Subcutaneous abdominal adipose tissue (tissue), 5 donors: ENCODE data around the gene KISS1R.

ENCODE experiments used
- H3K27ac ChIP-seq: one replicate; pipeline ENCODE4 v1.7.0; 2013; ENCODE audit warnings: low read depth, mild to moderate bottlenecking, inconsistent platforms, low read length, moderate library complexity
- H3K27me3 ChIP-seq, 5 donors: one replicate each; pipeline ENCODE4 v1.7.0; 2013; ENCODE audit warnings: low read length in 5 of 5, inconsistent platforms in 1 of 5; ENCODE audit not compliant: control insufficient read depth in 5 of 5, insufficient read depth in 4 of 5
- H3K36me3 ChIP-seq, 5 donors: one replicate each; pipeline ENCODE4 v1.7.0; 2013; ENCODE audit warnings: low read length in 5 of 5; ENCODE audit not compliant: control insufficient read depth in 5 of 5, insufficient read depth in 5 of 5
- H3K4me1 ChIP-seq, 5 donors: one replicate each; pipeline ENCODE4 v1.7.0; 2013; ENCODE audit warnings: low read length in 5 of 5, mild to moderate bottlenecking in 3 of 5, moderate library complexity in 1 of 5; ENCODE audit not compliant: control insufficient read depth in 5 of 5, insufficient read depth in 5 of 5
- H3K4me3 ChIP-seq, 5 donors: one replicate each; pipeline ENCODE4 v1.7.0; 2013; ENCODE audit warnings: low read length in 5 of 5, low read depth in 1 of 5
- H3K9ac ChIP-seq, 5 donors: one replicate each; pipeline ENCODE4 v1.7.0; 2013; ENCODE audit warnings: low read length in 5 of 5, mild to moderate bottlenecking in 4 of 5, moderate library complexity in 3 of 5
- H3K9me3 ChIP-seq, 5 donors: one replicate each; pipeline ENCODE4 v1.7.0; 2013; ENCODE audit warnings: low read length in 5 of 5; ENCODE audit not compliant: control insufficient read depth in 5 of 5
- donor health status: healthy.
- donor health status: healthy.
- donor health status: healthy.
- donor health status: healthy.
- donor health status: healthy.

The KISS1R gene

DNA sequence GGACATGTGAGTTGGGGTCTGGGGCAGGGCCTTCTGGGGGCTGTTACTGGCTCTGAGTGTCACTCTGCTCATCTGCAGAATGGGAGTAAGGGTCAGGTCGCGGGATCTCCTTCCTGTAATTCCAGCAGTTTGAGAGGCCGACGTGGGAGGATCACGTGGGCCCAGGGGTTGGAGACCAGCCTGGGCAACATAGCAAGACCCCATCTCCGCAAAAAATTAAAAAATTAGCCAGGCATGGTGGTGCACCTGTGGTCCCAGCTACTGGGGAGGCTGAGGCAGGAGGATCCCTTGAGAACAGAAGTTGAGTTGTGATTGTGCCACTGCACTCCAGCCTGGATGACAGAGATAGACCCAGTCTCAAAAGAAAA is 12.7 kb downstream of the KISS1R start:
- Histone ChIP-seq H3K27ac (no peak overlapping the region), H3K9me3 (no peaks in the 10 kb centered on the region), H3K27me3 (no peaks in the 10 kb centered on the region), H3K9ac (no peak overlapping the region), H3K4me1 (peaks cover 0 to 55% (median 54%) of the 10 kb centered on the region in 5 donors), H3K4me3 (no peak overlapping the region), H3K36me3 (peaks cover 0 to 17% (median 7%) of the 10 kb centered on the region in 5 donors)

DNA sequence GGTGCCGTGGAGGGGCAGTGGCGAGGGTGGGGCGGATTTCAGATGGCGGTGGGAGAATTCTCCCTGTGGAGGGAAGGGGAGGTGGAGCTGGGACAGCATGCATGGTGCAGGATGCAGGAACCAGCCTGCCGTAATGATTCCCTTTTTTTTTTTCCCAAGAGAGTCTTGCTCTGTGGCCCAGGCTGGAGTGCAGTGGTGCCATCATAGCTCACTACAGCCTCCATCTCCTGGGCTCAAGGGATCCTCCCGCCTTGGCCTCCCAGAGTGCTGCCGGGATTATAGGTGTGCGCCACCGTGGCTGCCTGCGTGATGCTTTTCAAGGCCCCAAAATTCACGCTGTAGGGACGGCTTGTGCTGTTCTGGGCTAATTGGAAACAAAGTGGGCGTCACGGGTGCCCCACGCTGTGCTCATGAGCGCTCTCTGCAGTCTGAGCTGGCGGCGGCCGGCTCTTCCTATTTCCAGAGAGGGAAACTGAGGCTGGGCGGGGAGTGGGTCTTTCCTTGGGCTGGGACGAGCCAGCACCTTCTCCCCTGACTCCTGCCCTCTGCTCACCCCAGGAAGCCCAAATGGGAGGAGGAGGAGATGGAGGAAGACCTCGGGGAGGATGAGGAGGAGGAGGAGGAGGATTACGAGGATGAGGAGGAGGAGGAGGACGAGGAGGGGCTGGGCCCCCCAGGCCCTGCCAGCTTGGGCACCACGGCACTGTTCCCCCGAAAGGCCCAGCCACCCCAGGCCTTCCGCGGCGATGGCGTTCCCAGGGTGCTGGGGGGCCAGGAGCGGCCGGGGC is 14.9 kb downstream of the KISS1R start:
- Histone ChIP-seq H3K4me3 (no peak overlapping the region), H3K27me3 (no peaks in the 10 kb centered on the region), H3K9me3 (no peaks in the 10 kb centered on the region), H3K36me3 (peaks cover 0 to 17% (median 7%) of the 10 kb centered on the region in 5 donors), H3K27ac (no peak overlapping the region), H3K9ac (peak overlapping the region in 1 of 5 donors; percentile 37), H3K4me1 (peaks cover 2 to 61% (median 55%) of the 10 kb centered on the region in 5 donors)

DNA sequence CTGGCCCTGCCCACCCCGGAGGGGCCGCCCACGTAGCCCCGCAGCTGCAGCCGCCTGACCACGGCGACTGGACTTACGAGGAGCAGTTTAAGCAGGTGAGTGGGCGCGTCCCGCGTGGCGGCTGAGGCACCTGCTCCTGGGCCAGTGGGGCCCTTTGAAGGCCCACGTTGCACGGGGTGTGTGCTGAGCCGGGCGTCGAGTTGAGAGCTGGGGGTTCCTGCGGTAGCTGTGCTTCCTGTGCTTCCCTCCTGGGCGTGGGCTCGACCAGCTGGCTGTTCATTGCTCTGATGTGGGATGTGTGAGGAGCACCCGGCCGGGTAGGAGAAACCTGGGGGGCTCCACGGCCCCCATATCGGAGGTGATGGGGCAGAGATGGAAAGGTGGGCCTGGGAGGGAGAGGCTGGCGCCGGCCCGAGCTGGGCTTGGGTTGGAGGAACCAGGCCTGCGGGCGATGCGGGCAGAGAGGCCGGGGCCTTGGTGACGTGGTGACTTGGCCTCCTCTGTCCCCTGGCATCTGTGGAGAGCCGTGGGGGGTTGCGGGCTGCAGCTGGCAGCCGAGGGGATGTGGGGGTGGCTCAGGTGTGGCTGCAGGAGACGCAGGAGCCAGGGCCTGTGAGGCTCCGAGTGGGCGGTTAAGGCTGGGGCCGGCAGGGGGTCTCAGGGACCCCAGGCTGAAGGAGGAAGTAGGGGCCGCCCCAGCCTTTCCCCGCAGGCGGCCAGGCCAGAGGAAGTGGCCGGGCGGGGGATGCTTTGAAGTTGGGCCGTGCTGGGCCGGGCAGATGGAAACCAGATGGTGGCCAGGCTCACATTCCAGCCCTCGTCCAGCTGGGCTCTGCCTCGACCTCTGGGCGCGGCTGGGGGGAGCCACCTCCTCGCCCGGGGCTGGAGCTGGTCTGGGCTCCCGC is 15.8 kb downstream of the KISS1R start:
- Histone ChIP-seq H3K9me3 (no peaks in the 10 kb centered on the region), H3K9ac (peak overlapping the region in 2 of 5 donors; percentile 30 to 52), H3K4me1 (peaks cover 2 to 55% (median 50%) of the 10 kb centered on the region in 5 donors), H3K27me3 (no peaks in the 10 kb centered on the region), H3K36me3 (peaks cover 0 to 22% (median 10%) of the 10 kb centered on the region in 5 donors), H3K27ac (no peak overlapping the region), H3K4me3 (peak overlapping the region in 2 of 5 donors; percentile 13 to 44)

DNA sequence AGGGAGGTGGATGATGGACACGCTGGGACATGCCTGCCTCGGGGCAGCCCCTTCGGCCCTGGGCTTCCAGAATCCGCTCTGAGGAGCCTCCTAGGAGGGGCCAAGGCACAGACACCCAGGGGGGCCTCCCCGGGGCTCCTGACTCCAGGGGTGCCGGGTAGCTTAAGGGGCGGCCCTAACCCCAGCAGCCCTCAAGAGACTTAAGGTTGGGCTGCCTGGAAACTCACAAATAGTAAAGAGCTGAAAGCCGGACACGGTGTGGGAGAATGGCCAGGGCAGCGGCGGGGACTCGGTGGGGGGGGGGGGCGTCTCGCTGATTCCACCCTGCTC is 16.4 kb downstream of the KISS1R start:
- H3K9ac ChIP-seq: no peak overlapping the region
- no peak overlapping the region for H3K27ac ChIP-seq
- peaks cover 2 to 54% (median 44%) of the 10 kb centered on the region in 5 donors for H3K4me1 ChIP-seq
- H3K9me3 ChIP-seq: no peaks in the 10 kb centered on the region
- H3K36me3 ChIP-seq: peaks cover 0 to 22% (median 10%) of the 10 kb centered on the region in 5 donors
- H3K27me3 ChIP-seq: no peaks in the 10 kb centered on the region
- peak overlapping the region in 2 of 5 donors; percentile 13 to 44 for H3K4me3 ChIP-seq

DNA sequence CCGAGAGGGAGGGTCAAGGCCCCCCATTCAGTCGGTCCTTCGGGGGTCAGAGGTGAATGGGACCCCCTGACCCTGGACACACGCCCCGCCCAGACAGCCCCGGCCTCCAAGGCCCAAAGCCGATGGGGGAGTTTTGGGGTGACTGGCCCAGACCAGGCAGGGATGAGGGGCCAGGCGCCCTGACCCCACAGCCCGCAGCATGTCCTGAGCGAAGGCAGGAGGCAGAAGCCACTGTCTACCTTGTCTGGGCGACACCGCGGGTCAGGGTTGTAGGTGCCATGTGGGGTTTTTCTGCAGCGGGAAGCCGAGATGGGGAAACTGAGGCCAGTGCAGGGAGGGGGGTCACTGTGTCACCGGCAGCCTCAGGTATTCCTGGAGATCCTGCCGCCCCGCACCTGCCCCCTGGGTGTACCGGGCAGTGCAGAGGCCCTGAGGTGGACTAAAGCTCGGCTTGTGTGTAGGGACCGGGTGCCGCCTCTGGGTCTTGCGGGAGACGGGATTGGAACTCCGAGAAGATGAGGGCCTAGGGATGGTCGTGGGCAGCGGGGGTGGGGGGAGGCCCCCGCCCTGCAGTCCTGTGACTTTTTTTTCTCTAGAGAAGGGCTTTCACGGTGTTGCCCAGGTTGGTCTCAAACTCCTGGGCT is 17.2 kb downstream of the KISS1R start:
- Histone ChIP-seq H3K36me3 (peaks cover 0 to 20% (median 8%) of the 10 kb centered on the region in 5 donors), H3K9ac (peak overlapping the region in 1 of 5 donors; percentile 13), H3K27me3 (no peaks in the 10 kb centered on the region), H3K27ac (peak overlapping the region; percentile 16), H3K9me3 (no peaks in the 10 kb centered on the region), H3K4me1 (peaks cover 2 to 53% (median 39%) of the 10 kb centered on the region in 5 donors), H3K4me3 (no peak overlapping the region)

DNA sequence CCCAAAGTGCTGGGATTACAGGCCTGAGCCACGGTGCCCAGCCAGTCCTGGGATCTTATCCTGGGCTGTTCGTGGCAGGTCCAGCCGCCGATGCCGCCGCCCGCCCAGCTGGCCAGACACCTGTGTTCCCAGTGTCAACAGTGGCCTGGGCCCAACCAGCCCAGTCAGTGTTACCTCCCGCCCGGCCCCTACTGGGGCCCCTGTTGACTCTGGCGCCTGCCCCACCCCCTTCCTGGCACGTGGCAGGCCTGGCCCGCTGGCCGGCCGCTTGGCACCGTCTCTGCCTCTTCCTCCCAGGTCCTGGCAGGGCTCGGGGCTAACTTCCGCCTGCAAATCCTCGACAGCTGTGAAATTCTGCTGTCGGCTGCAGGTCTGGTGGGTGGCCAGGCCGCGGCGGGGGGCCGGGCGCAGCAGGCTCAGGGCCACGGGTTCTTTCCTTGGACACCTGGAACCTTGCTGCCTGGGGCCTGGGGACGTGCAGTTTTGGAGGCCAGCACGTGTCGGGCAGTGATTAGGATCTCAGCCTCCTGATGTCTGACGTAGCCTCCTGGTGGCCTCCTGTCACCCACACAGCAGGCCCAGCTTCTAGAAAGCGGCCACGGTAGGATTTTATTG is 17.8 kb downstream of the KISS1R start:
- Histone ChIP-seq H3K9me3 (no peaks in the 10 kb centered on the region), H3K27ac (peak overlapping the region; percentile 16), H3K27me3 (no peaks in the 10 kb centered on the region), H3K4me3 (peak overlapping the region in 1 of 5 donors; percentile 22), H3K36me3 (peaks cover 0 to 19% (median 6%) of the 10 kb centered on the region in 5 donors), H3K4me1 (peaks cover 2 to 59% (median 41%) of the 10 kb centered on the region in 5 donors), H3K9ac (peak overlapping the region in 2 of 5 donors; percentile 13 to 21)

DNA sequence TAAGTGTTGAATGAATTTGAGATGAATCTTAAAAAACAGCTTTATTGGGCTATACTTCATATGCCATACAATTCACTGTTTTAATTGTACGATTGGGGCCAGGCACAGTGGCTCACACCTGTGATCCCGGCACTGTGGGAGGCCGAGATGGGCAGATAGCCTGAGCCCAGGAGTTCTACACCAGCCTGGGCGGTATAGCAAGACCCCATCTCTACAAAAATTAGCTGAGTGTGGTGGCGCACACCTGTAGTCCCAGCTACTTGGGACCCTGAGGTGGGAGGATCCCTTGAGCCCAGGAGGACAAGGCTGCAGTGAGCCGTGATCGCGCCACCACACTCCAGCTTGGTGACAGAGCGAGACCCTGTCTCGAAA is 19.0 kb downstream of the KISS1R start:
- H3K4me1 ChIP-seq: peaks cover 4 to 70% (median 50%) of the 10 kb centered on the region in 5 donors
- no peak overlapping the region for H3K27ac ChIP-seq
- H3K36me3 ChIP-seq: peaks cover 0 to 11% (median 3%) of the 10 kb centered on the region in 5 donors
- no peaks in the 10 kb centered on the region for H3K9me3 ChIP-seq
- H3K27me3 ChIP-seq: no peaks in the 10 kb centered on the region
- H3K9ac ChIP-seq: no peak overlapping the region
- H3K4me3 ChIP-seq: no peak overlapping the region

DNA sequence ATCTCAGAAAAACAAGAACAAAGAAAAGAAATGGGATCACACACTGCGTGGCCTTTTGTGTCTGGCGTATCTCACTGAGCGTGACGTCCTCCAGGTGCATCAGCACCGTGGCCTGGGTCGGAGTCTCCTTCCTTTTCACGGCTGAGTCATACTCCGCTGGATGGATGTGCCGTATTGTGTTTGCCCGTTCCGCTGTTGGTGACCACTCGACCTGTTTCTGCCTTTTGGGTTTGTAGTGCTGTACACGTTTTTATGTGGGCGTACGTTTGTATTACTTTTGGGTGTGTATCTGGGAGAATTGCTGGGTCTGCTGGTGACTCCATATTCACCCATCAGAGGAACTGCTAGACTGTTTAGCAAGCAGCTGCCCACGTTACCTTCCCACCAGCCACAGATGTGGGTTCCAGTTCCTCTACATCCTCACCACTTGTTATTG is 20.1 kb downstream of the KISS1R start:
- Histone ChIP-seq H3K4me1 (peaks cover 4 to 76% (median 52%) of the 10 kb centered on the region in 5 donors), H3K27me3 (no peaks in the 10 kb centered on the region), H3K9ac (no peak overlapping the region), H3K36me3 (peaks cover 0 to 9% (median 3%) of the 10 kb centered on the region in 5 donors), H3K27ac (no peak overlapping the region), H3K4me3 (no peak overlapping the region), H3K9me3 (no peaks in the 10 kb centered on the region)

DNA sequence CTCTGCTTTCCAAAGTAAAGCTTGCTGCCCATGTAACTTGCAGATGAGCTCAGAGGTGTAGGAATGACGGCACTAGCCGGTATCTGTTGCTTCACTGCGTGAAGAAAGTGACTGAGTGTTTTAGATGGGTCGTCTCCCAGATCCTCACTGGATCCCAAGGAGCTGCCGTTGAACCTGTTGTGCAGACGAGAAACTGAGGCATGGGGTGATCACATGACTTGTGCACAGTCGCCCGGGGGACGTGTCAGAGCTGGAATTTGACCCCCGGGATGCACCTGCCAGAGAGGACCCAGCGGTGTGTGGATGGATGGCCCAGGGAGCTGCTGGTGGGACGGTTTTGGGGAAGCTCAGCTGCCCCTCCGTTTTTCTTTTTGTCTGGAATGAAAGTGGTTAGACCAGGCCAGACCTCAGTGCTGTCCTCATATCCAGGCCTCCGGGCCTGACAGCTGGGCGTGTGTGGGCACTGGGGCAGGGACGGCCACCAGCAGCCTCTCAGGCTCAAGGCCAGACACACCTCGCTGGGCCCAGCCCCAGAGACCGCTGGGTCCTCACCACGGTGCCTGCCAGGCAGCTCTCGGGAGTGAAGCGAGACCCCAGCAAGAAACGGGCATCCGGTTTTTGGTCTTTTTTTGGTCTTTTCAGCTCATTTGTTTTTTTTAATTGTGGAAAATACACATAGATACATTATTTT is 21.2 kb downstream of the KISS1R start:
- Histone ChIP-seq H3K36me3 (peaks cover 0 to 16% (median 6%) of the 10 kb centered on the region in 5 donors), H3K27ac (no peak overlapping the region), H3K9ac (no peak overlapping the region), H3K4me3 (no peak overlapping the region), H3K27me3 (no peaks in the 10 kb centered on the region), H3K4me1 (peaks cover 4 to 72% (median 44%) of the 10 kb centered on the region in 5 donors), H3K9me3 (no peaks in the 10 kb centered on the region)
